Middle frontal gyrus (tissue), 1 donor: ENCODE results near the gene OR52E4.

ENCODE experiments used
- DNase-seq: peaks from one replicate; pipeline ENCODE4 v3.0.0-alpha.2; 2015; ENCODE audit warnings: low spot score; ENCODE audit errors: extremely low spot score

Gene OR52E4

DNA sequence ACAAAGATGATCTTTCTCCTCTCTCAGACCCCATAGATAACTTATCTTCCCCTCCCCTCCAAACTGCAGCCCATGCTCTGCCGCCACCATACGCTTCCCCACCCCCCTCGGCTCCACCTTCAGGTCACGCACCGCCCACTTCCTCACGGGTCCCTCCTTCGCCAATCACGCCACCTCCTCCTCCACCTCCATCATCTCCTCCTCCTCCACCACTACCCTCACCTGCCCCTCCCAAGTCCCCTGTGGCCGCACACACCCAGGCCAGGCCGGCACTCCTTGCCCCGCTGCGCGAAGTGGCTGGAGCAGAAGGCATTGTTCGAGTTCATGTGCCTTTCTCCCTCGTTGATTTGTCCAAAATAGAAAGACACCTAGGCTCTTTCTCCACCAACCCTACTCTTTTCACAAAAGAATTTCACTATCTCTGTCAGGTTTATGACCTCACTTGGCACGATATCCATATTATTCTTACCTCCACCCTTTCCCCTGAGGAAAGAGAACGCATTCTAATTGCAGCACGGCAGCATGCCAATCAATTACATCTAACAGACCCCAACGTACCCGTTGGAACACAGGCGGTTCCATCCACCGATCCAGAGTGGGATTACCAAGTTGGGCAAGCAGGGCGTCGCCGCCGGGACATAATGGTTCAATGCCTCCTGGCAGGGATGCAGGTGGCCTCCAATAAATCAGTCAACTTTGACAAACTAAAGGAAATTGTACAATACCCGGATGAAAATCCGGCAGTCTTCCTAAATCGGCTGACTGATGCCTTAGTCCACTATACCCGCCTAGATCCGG lies 49.3 kb downstream of the OR52E4 start:
- no peak for DNase-seq

DNA sequence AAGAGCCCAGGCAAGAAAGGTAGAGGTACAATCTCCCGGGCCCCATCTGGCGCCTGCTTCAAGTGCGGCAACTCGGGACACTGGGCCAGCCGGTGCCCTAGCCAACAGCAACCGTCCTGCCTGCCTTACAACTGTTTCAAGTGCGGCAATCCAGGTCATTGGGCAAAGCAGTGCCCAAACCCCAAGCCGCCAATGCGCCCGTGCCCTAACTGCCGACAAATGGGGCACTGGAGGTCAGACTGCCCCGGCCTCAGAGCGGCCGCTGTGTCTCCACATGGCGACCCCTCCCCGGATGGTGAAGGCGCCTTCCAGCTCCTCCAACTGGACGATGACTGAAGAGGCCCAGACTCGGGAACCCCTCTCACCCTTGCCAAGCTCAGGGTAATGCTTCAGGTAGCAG lies 50.2 kb downstream of the OR52E4 start:
- DNase-seq, result no peak

DNA sequence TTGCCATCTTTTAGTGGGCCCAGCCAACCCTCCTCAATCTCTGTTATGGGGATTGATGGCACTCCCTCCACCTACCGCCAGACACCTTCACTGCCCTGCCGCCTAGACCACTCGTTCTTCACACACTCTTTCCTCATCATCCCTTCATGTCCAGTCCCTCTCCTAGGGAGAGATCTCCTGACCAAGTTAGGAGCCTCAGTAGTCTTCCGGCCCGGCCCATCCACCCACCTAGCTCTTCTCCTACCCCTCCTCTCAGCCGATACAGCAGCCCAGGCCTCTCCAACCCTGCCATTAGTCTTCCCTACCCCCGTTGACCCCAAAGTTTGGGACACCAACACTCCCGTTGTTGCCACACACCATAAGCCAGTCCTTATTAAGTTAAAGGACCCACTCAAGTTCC lies 50.6 kb downstream of the OR52E4 start:
- DNase-seq, result no peak

DNA sequence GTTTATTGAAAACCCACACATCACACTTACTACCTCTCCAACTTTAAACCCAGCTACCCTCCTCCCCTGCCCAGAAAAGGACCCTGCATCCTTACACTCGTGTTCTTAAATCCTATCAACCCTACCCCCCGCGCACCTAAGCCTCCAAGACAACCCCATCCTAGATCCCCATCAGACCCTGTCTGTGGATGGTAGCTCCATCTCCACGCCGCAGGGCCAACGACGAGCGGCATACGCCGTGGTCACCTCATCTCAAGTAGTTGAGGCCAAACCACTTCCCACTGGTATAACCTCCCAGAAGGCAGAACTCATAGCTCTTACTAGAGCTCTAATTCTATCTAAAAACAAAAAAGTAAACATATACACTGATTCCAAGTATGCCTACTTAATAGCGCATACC lies 52.2 kb downstream of the OR52E4 start:
- DNase-seq, result no peak

DNA sequence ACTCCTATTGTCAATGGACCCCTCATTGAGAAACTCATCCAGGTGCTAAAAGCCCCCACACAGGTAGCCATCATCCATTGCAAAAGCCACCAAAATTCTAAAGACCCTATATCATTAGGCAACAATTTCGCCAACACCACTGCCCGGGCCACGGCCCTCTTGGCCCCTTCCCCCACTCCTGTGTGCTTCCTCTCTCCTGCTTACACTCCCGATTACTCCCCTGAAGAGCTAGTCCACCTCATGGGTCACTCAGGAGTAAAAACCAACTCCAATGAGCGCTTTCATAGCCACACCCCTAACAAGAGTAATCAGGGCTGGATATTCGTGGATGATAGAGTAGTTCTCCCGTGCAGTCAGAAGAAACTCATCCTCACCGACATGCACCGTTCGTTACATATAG lies 52.7 kb downstream of the OR52E4 start:
- no peak for DNase-seq
